Endometrial microvascular endothelial cells (primary cell): ENCODE data around the gene ASB3. TPM values are rescaled to one million over a fixed set of nuclear protein-coding genes. Genes with fewer than 3 reads are reported as not detected.
"Not testable (repeated sequence)": the region's sequence is repeated elsewhere in the genome, so short reads cannot be mapped to it uniquely, and the experiment has no call there.

Source experiments
- in situ Hi-C: cut with HindIII; loops from 2 replicates; pipeline ENCODE4 v1.10.0; 2017; ENCODE audit warnings: low sequenced_read_pairs, low pct_unique_long_range_greater_than_20kb; ENCODE audit errors: inconsistent ontology term
- total RNA-seq: library from RNA; depleted of rRNA; stranded (reverse); fragments of >200 nt; gene quantifications from one replicate; pipeline ENCODE4 v1.2.3, GENCODE V29; 2015; ENCODE audit errors: inconsistent ontology term

Gene ASB3
- total RNA-seq, 1 donor from 2014 or later, result 15.1 TPM

DNA sequence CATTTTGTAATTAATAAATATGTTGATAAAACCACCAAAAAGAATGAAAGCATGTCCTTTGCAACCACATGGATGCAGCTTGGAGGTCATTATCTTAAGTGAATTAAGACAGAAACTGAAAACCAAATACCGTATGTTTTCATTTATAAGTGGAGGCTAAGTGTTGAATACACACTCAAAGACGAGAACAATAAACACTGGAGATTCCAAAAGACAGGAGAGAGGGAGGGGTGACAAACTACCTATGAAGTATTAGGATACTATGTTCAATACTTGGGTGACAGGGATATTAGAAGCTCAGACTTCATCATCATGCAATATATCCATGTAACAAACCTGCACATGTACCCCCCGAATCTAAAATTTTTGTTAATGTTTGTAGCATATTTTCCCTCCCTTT lies 7.1 kb upstream of the ASB3 start:
- in situ Hi-C loops, result no loop called here

DNA sequence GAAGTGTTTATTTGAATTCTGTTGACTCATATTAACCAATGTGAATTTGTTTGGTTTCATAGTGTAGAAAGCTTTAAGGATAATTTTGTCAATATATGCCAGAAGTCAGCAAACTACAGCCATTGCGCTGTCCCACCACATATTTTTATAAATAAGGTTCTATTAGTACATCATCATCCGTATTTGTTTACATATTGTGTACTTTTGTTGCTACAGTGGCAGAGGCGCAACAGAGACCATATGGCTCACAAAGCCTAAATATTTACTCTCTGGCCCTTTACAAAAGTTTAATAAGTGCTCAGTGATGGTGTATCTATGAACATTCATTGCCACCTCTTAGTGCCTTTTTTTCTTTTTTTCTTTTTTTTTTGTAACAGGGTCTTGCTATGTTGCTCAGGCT lies 6.5 kb upstream of the ASB3 start:
- in situ Hi-C loops, result no loop called here

DNA sequence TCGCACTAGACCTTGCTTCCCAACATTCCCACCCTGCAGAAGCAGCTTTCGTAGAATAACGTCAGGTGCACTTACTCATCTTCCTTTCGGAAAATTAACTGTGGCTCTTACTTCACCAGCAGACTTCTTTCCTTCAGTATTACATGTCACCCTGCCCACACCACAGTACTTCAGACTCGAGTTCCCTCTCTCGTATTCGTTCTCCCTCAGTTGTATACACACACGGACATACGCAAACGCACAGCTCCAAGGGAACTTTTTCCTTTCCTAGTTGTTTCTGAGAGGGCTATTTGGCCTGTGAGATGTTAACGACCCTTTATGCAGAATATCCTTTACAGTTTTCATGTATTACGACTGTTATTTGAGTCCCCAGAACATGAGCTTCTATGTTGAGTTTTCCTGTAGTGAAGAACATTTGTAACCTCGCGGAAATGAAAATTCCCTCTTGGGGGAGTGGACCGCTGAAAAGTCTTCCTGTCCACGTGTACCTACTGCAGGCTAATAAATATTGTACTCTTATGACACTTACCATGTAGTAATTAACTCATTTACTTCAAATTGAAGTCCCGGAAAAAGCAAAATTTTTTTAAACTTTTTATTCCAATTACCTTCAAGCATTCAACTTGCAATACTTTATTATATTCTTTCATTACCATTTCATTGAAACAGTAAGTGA lies 999 bp upstream of the ASB3 start:
- in situ Hi-C loops, result no loop called here

DNA sequence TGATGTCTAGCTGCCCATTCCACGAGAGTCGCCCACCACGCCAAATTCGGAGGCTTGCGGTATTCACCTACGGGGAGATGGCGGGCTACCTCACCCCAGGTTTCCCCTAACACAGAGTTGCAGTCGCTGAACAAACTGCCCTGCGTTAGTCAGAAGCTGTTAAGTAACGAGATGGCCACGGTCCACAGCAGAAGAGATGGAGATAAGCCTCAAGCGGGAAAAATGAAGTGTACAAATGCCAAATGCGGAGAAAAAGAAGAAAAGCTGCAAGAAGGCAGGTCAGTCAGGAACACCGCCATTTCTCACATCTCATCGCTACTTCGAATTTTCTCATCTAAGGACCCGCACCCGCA lies 425 bp downstream of the ASB3 start:
- in situ Hi-C loops, result no loop called here

DNA sequence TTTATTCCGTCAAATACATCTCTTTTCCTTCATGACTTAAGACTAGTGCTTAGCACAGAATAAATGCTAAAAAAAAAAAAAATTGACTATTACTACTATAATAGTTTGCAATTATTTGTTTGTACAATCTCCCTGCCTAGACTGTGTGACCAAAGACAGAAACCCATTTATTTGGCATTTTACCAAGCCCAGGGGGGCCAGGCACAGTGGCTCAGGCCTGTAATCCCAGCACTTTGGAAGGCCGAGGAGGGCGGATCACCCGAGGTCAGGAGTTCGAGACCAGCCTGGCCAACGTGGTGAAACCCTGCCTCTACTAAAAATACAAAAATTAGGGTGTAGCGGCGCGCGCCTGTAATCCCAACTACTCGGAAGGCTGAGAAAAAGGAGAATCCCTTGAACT lies 1.4 kb downstream of the ASB3 start:
- in situ Hi-C loops, result no loop called here

DNA sequence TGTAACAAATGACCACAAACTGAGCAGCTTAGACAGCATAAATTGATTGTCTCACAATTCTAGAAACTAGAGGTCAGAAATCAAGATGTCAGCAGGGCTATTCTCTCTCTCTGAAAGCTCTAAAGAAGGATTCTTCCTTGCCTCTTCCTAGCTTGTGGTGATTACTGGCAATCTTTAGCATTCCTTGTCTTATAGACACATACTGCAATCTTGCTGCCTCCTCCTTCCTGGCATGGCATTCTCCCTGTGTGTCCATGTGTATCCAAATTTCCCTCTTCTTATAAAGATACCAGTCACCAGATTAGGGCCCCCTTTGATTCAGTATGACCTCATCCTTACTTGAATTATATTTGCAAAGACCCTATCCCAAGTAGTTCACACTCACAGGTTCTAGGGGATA lies 2.3 kb downstream of the ASB3 start:
- in situ Hi-C loops, result no loop called here

DNA sequence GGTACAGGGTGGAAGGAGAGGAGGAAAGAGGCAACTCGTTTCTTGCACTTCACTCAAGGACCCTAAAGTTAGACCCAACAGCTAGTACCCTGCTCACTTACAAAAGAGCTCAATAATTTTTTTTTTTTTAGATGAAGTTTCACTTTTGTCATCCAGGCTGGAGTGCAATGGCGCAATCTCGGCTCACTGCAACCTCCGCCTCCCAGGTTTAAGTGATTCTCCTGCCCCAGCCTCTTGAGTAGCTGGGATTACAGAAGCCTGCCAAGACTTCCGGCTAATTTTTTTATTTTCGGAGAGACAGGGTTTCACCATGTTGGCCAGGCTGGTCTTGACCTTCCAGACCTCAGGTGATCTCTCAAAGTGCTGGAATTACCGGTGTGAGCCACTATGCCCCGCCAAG lies 4.1 kb downstream of the ASB3 start:
- in situ Hi-C loops, result no loop called here

DNA sequence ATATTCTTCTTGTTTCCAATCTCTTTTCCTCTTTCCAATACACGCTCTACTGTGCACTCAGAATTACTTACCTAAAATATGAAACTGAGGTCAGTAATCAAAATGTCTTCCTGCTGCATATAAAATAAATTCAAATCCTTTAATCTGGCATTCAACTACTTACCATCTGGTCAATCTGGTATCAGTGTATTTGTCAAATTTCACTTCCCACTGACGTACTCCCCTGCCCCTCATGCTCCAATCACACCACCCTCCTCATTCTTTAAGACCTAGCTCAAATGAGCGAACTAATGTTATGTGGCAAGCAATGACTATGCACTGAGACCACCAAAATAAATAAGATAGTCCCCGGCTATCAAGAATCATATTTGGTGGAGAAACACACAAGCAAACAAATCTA lies 6.7 kb downstream of the ASB3 start:
- in situ Hi-C loops, result no loop called here

DNA sequence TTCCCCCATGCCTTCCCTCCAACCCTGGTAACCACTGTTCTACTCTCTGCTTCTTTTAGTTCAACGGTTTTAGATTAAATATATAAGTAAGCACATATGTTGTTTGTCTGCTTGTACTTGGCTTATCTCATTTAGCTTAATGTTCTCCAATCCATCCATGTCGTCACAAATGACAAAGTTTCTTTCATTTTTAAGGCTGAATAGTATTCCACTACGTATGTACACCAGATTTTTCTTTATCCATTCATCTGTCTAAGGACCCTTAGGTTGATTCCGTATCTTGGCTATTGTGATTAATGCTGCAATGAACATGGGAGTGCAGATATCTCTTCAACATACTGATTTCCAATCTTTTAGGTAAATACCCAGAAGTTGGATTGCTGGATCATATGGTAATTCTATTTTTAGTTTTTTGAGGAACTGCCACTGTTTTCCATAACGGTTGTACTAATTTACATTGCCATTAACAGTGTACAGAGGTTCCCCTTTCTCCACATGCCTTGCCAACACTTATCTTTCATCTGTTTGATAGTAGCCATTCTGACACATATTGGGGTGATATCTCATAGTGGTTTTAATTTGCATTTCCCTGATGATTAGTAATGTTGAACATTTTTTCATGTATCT lies 8.1 kb downstream of the ASB3 start:
- in situ Hi-C loops, result no loop called here

DNA sequence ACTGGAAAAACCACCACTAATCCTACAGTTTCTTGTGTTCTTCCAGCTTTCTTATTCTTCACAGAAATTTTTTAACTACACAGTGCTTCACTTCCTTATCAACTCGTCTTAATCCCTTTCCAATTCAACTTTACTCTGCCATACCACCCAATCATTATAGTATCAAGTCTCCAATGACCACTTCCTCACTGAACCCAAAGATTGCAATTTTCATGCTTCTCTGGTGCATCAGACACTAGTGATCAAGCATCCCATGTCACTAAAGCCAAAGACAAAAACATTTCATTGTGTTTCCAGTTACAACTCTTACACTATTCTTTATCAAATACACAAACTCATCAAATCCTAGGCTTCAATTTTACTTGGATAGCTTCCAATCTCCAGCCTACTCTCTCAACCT lies 9.6 kb downstream of the ASB3 start:
- in situ Hi-C loops, result no loop called here

DNA sequence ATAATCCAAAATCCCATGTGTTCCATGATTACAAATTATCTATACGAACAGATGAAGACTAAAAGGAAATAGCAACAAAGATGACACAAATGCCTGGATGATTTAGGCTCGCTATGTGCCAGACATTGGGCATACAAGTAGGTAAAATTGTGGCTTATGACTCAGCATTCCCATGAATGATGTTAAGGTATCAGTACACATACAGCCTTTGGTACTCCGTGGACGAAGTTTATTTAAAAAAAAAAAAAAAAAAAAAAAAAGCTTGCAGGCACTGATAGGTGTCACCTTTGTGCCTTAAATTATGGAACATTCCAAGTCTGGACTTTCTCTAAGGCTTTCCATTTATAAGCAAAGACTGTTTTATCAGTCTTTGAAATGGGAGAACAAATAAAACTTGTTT lies 16.5 kb downstream of the ASB3 start:
- in situ Hi-C loops, result no loop called here

DNA sequence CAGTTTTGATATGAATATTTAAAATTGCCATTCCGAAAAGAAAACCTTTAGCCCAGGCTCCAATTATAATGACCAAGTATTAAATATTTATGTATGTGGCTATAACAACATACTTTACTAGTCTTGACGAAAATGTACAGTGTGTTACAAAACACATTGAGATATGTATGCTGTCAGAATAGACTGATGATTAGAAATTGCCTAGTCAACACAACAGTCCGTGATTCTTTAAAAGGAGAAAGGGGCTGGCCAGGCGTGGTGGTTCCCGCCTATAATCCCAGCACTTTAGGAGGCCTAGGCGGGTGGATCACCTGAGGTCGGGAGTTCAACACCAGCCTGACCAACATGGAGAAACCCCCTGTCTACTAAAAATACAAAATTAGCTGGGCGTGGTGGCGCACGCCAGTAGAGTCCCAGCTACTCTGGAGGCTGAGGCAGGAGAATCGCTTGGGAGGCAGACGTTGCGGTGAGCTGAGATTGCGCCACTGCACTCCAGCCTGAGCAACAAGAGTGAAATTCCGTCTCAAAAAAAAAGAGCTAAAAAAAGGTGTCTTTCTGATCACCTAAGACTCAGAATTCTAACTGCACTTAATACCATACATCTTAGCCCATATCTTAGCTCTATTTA lies 17.3 kb downstream of the ASB3 start:
- in situ Hi-C loops, result no loop called here

DNA sequence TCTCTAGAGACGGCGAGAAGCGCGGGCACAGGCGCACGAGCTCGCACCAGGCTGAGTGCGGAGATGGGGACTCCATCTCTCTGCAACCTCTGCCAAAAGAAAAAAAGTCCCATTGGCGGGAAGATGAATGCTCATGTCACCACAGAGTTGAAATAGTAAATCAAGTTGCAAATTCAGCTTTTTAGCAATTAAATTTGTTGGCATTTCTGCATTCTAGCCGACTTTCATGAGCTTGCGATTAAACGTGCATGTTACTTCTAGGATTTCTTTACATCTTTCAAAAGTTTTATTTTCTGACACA lies 18.6 kb downstream of the ASB3 start:
- in situ Hi-C loops, result no loop called here

DNA sequence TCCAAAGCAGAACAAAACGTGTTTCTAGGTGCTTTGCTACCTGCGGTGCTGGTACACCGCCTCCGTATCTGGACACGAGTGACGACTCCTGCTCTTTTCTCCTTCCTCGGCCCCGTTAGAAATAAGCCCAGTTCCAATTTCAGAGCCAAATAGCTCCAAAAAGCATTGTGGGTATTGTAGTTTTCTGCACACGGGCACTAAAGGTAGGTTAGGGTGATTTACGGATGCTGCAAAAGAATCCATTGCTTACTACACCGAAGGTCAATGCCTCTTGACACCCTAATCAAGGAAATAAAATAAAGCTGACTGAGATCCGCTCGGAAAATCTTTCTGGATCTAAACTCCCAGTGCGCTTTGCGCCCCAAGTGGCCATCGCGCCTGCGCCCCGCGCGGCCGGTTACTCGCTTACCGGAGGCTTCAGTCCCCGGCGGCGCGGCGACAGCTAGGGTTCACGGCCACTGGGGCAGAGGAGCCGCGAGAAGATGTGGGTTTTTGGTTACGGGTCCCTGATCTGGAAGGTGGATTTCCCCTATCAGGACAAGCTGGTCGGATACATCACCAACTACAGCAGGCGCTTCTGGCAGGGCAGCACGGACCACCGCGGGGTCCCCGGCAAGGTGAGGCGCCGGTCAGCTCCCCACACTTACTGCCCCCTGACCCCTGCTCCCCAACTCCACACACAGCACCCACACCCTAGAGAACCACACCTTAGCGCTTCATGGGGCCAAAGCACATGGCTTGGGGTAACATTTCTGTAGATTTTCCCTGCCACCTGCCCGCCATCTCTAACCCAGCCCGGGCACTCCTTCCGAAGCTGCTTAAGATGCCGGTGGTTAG lies 19.1 kb downstream of the ASB3 start, which contains the start of gene CHAC2:
Gene CHAC2 (plus strand): TSS at position 400 of the 837 bp plus-strand sequence. CDS start 83 bp downstream, at position 483.
- in situ Hi-C loops, result no loop called here

DNA sequence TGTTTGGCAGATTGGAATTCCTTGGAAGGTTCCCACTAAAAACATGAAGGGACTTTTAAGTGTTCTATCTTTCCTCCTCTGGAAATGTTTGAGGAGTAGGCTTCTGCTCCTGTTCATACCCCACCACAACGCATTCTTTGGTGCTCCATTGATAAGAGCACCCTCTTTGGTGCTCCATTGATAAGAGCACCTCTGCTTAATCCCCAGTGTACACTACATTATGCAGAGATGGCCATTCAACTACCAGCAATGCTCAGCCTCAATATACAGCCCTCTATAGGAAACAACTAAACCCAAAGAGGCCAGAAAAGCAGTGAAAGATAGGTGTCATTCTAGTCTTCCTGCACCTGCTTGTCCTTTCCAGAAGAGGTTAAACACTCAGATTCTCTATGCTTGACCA lies 21.0 kb downstream of the ASB3 start:
- in situ Hi-C loops, result no loop called here

DNA sequence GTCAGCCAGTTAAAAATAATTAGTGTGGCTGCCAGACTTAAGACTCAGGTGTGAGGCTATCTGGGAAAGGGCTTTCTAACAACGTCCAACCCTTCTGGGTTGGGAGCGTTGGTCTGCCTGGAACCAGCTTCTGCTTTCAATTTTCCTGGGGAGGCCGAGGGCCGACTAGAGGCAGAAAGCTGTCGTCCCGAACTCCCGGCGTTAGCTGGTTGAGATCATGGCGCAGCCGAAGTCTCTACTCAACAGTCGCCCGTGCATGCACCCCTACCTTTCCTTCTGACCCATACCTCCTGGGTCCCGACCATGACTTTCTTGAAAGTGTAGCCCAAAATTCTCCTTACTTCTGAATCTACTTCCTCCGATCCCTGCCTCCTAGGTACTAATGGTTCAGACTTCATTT lies 29.5 kb downstream of the ASB3 start:
- in situ Hi-C loops, result not testable (repeated sequence)

DNA sequence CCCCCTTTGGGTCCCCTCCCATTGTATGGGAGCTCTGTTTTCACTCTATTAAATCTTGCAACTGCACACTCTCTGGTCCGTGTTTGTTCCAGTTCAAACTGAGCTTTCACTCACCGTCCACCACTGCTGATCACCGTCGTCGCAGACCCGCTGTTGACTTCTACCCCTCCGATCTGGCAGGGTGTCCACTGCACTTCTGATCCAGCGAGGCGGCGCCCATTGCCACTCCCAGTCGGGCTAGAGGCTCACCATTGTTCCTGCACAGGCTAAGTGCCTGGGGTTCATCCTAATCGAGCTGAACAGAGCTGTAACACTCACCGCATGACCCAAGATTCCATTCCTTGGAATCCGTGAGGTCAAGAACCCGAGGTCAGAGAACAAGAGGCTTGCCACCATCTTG lies 30.1 kb downstream of the ASB3 start:
- in situ Hi-C loops, result no loop called here

DNA sequence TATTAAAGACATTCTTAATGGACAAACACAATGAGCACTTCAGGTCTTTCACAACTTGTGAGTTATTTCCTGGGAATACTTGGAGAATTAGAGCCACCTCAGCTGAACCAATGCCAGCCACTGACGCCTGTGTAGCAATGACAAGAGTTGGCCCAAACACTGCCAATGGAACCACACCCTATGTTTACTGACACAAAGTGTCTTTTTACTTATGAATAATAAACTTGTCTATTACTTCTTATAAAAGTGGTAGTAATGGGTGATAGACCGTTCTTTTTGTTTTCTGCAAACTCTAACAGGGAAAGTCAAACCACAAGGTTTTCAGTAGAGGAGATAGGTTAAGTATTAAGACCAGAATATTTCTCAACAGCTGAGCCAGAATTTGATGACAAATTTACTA lies 31.6 kb downstream of the ASB3 start:
- in situ Hi-C loops, result no loop called here

DNA sequence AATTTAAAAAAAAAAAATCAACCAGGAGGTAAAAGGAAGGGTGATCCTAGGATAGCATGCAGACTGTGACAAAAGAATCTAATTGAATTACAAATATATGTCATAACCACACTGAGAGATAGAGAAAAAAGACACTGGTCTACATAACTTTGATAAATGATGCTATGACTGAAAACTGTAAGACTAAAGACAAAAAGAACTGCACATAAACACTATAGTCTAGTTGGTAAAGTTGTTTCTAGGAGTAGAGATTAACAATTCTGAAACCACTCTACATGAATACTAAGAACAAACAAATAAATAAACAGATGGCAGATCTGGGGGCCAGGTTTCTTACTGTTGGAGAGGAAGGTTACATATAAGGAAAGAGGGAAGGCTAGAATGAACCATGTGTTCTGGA lies 33.7 kb downstream of the ASB3 start:
- in situ Hi-C loops, result no loop called here

DNA sequence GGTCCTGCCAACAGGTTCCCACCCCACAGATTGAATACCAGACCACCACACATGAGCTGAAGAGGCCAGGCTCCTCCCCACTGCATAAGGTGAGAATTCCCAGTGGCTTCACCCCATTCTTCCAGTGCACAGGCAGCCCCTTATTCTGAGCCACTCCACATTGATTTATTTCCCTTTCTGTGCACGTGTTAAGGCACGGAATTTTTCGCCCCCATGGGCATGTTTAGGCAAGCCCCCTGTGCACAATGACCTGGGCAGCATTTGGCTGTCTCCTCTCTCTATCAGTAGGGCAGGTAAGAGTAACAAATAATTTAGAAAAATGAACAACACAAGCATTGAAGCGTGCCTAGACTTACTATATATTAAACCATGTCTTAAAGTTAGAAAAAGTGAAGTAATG lies 34.4 kb downstream of the ASB3 start:
- in situ Hi-C loops, result no loop called here
